ENCODE measurements around the gene MEST. TPM values are rescaled to one million over a fixed set of nuclear protein-coding genes. Genes with fewer than 3 reads are reported as not detected.

The MEST gene
- total and polyA plus RNA-seq, 2 of the 13 experiments (the other 11 are each of a cell fraction or from before 2014, with no cell fraction given), result 49.5 to 54.6 TPM

DNA sequence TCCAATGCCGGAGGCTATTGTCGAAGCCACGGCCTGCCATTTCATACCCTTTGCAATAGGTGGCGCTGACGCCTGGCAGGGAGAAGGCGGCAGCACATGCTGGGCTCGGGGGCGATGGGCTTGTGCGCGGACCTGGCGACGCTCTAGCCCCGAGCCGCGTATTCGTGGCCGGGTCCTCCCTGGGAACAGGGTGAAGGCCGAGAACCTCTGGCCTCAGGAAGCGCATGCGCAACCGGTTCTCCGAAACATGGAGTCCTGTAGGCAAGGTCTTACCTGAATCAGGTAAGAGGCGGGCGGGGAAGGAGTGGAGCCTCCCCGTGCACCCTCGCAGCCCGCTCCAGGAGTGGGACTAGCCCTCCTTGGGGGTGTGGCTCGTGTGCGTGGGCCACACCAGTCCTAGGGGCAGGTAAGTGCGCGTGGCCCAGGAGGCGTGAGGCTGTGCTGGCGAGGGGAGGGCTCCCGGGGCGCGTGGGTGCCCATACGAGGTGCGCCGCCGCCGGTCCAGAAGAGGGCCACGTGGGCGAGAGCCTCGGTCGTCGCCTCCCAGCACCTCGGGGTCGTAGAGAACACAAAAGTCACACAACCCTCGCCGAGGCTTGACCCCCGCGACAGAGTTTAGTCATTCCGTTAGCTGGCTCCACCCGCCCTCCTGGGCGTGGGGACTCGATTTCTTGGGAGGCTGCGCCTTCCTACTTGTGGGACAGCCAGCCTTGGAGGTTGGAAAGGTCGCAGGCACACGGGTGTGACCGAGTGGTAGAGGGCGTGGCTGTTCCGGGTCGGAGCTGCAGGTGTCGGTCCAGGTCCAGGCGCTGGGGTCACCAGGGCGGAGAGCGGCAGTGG is 5.6 kb upstream of the MEST start (continued):
- TF ChIP-seq SMYD3 (CRISPR knock-in tag; IDR thresholded peaks at IDR 0.05) (peak; percentile 61; the same call in 1 of the 2 replicates), ZNF160 (CRISPR knock-in tag; IDR thresholded peaks at IDR 0.05) (0 out of 2 replicates have a peak, but pooled peaks have one; percentile 37), MTA3 (CRISPR knock-in tag; IDR thresholded peaks at IDR 0.05) (no peak), MXD4 (CRISPR knock-in tag; IDR thresholded peaks at IDR 0.05) (peak; percentile 58; the same call in 1 of the 2 replicates), ZNF296 (CRISPR knock-in tag; conservative IDR thresholded peaks at IDR 0.05) (no peak), AGO2 (optimal IDR thresholded peaks at IDR 0.05; ENCODE audit: low read depth, low read length) (peak; percentile 40), HDAC2 (CRISPR knock-in tag; IDR thresholded peaks at IDR 0.05) (peak; percentile 65), PHF8 (CRISPR knock-in tag; IDR thresholded peaks at IDR 0.05) (peak; percentile 68), ZSCAN22 (CRISPR knock-in tag; IDR thresholded peaks at IDR 0.05) (no peak), RFXAP (CRISPR knock-in tag; IDR thresholded peaks at IDR 0.05; ENCODE audit: borderline replicate concordance) (peak; percentile 35; the same call in 1 of the 2 replicates), CBX2 (IDR thresholded peaks at IDR 0.05; ENCODE audit: low read depth, low read length) (no peak), CBX2 (CRISPR knock-in tag; IDR thresholded peaks at IDR 0.05; ENCODE audit: low read depth) (no peak), SP5 (CRISPR knock-in tag; IDR thresholded peaks at IDR 0.05; ENCODE audit: borderline replicate concordance, low read depth) (no peak)
- TF ChIP-seq, protein P1, sequence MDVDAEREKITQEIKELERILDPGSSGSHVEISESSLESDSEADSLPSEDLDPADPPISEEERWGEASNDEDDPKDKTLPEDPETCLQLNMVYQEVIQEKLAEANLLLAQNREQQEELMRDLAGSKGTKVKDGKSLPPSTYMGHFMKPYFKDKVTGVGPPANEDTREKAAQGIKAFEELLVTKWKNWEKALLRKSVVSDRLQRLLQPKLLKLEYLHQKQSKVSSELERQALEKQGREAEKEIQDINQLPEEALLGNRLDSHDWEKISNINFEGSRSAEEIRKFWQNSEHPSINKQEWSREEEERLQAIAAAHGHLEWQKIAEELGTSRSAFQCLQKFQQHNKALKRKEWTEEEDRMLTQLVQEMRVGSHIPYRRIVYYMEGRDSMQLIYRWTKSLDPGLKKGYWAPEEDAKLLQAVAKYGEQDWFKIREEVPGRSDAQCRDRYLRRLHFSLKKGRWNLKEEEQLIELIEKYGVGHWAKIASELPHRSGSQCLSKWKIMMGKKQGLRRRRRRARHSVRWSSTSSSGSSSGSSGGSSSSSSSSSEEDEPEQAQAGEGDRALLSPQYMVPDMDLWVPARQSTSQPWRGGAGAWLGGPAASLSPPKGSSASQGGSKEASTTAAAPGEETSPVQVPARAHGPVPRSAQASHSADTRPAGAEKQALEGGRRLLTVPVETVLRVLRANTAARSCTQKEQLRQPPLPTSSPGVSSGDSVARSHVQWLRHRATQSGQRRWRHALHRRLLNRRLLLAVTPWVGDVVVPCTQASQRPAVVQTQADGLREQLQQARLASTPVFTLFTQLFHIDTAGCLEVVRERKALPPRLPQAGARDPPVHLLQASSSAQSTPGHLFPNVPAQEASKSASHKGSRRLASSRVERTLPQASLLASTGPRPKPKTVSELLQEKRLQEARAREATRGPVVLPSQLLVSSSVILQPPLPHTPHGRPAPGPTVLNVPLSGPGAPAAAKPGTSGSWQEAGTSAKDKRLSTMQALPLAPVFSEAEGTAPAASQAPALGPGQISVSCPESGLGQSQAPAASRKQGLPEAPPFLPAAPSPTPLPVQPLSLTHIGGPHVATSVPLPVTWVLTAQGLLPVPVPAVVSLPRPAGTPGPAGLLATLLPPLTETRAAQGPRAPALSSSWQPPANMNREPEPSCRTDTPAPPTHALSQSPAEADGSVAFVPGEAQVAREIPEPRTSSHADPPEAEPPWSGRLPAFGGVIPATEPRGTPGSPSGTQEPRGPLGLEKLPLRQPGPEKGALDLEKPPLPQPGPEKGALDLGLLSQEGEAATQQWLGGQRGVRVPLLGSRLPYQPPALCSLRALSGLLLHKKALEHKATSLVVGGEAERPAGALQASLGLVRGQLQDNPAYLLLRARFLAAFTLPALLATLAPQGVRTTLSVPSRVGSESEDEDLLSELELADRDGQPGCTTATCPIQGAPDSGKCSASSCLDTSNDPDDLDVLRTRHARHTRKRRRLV (CRISPR knock-in tag; IDR thresholded peaks at IDR 0.05), result no peak
- TF ChIP-seq, protein P2, sequence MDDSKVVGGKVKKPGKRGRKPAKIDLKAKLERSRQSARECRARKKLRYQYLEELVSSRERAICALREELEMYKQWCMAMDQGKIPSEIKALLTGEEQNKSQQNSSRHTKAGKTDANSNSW (CRISPR knock-in tag; IDR thresholded peaks at IDR 0.05; ENCODE audit: borderline replicate concordance), result 0 out of 2 replicates have a peak, but pooled peaks have one; percentile 16
- TF ChIP-seq, protein P3, sequence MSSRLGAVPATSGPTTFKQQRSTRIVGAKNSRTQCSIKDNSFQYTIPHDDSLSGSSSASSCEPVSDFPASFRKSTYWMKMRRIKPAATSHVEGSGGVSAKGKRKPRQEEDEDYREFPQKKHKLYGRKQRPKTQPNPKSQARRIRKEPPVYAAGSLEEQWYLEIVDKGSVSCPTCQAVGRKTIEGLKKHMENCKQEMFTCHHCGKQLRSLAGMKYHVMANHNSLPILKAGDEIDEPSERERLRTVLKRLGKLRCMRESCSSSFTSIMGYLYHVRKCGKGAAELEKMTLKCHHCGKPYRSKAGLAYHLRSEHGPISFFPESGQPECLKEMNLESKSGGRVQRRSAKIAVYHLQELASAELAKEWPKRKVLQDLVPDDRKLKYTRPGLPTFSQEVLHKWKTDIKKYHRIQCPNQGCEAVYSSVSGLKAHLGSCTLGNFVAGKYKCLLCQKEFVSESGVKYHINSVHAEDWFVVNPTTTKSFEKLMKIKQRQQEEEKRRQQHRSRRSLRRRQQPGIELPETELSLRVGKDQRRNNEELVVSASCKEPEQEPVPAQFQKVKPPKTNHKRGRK (CRISPR knock-in tag; IDR thresholded peaks at IDR 0.05), result 0 out of 2 replicates have a peak, but pooled peaks have one; percentile 34
- TF ChIP-seq, protein P4, sequence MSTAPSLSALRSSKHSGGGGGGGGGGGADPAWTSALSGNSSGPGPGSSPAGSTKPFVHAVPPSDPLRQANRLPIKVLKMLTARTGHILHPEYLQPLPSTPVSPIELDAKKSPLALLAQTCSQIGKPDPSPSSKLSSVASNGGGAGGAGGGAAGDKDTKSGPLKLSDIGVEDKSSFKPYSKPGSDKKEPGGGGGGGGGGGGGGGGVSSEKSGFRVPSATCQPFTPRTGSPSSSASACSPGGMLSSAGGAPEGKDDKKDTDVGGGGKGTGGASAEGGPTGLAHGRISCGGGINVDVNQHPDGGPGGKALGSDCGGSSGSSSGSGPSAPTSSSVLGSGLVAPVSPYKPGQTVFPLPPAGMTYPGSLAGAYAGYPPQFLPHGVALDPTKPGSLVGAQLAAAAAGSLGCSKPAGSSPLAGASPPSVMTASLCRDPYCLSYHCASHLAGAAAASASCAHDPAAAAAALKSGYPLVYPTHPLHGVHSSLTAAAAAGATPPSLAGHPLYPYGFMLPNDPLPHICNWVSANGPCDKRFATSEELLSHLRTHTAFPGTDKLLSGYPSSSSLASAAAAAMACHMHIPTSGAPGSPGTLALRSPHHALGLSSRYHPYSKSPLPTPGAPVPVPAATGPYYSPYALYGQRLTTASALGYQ (CRISPR knock-in tag; IDR thresholded peaks at IDR 0.05), result no peak
- TF ChIP-seq, protein P5, sequence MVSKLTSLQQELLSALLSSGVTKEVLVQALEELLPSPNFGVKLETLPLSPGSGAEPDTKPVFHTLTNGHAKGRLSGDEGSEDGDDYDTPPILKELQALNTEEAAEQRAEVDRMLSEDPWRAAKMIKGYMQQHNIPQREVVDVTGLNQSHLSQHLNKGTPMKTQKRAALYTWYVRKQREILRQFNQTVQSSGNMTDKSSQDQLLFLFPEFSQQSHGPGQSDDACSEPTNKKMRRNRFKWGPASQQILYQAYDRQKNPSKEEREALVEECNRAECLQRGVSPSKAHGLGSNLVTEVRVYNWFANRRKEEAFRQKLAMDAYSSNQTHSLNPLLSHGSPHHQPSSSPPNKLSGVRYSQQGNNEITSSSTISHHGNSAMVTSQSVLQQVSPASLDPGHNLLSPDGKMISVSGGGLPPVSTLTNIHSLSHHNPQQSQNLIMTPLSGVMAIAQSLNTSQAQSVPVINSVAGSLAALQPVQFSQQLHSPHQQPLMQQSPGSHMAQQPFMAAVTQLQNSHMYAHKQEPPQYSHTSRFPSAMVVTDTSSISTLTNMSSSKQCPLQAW (CRISPR knock-in tag; IDR thresholded peaks at IDR 0.05), result peak; percentile 54; the same call in 1 of the 2 replicates
